Loucy (cell line): Measurements from ENCODE around the gene GARIN3.

ENCODE experiments used
- CTCF ChIP-seq: fragments of 200-600 bp; sonication (generic); conservative IDR thresholded peaks from 2 replicates; pipeline ENCODE4 v1.5.1; 2014; ENCODE audit warnings: mild to moderate bottlenecking, antibody characterized with exemption, low read length
- EZH2phosphoT487 ChIP-seq: fragments of 200-600 bp; IDR thresholded peaks from 2 replicates; pipeline ENCODE4 v1.6.1; 2018; ENCODE audit warnings: antibody characterized with exemption, mild to moderate bottlenecking, moderate library complexity, borderline replicate concordance

- no peak for TF ChIP-seq CTCF
- no peak for TF ChIP-seq EZH2phosphoT487
These were observed 16.2 kb upstream of the GARIN3 start for GRCh38 chr5:157182143-157182757.
